Vagina (tissue), 2 donors: ENCODE data around the gene NUDT15.

Experiments
- CTCF ChIP-seq, 3 experiments: fragments of 450-650 bp in 2 of 3; fragments of 200-600 bp in 1 of 3; sonication (generic) in 1 of 3; IDR thresholded peaks; one replicate each; pipeline ENCODE4 v1.5.1; 2017 to 2019; ENCODE audit warnings: antibody characterized with exemption in 3 of 3, mild to moderate bottlenecking in 2 of 3, moderate library complexity in 2 of 3
- POLR2AphosphoS5 ChIP-seq, 2 donors: sonication (generic); formaldehyde crosslinking; IDR thresholded peaks; one replicate each; pipeline ENCODE4 v1.9.0; 2017; ENCODE audit warnings: antibody characterized with exemption in 2 of 2, mild to moderate bottlenecking in 2 of 2, low read depth in 1 of 2; ENCODE audit not compliant: insufficient read depth in 1 of 2

- TF ChIP-seq CTCF (IDR thresholded peaks at IDR 0.05) (no peak), POLR2AphosphoS5 (IDR thresholded peaks at IDR 0.05; ENCODE audit: insufficient read depth in 1 of 2, low read depth in 1 of 2) (no peak)
Measured at GRCh38 chr13:48069573-48069972, 32.0 kb downstream of the NUDT15 start.
